Endothelial cell of umbilical vein (primary cell): ENCODE measurements around the gene MYCT1. TPM values are rescaled to one million over a fixed set of nuclear protein-coding genes. Genes with fewer than 3 reads are reported as not detected.
"Not testable (repeated sequence)": the region's sequence is repeated elsewhere in the genome, so short reads cannot be mapped to it uniquely, and the experiment has no call there.

Experiments
- BruUV-seq: library from RNA; stranded (reverse); fragments of 400-500 nt; replicated peaks from 2 replicates; lab custom pipeline; 2021; lab: Mats Ljungman, UMichigan
- CTCF ChIA-PET: fragments of 300-600, 350-600 bp; sonication (Branson Sonifier 250); formaldehyde crosslinking; loops from one replicate; lab custom pipeline; 2021; ENCODE audit warnings: antibody characterized with exemption, inconsistent platforms; lab: Charles Lee
- POLR2A ChIA-PET: fragments of 300-600, 350-600 bp; sonication (Branson Sonifier 250); formaldehyde crosslinking; loops from one replicate; lab custom pipeline; 2021; ENCODE audit warnings: antibody characterized with exemption, inconsistent platforms; lab: Charles Lee
- DNase-seq: peaks from one replicate; pipeline ENCODE4 v3.0.0-alpha.2; 2011; ENCODE audit warnings: low read depth, low spot score
- FAIRE-seq: peaks from 2 replicates; lab custom pipeline; 2011; peaks lifted over from hg19 to GRCh38; lab: Jason Lieb, UNC
- H2AFZ ChIP-seq: 2 replicates; pipeline ENCODE4 v1.6.0; 2012; ENCODE audit warnings: low read depth, low read length, control low read depth, inconsistent platforms
- H3K27ac ChIP-seq: 2 replicates; pipeline ENCODE4 v1.5.1; 2011; ENCODE audit warnings: low read depth, mild to moderate bottlenecking, control low read depth, low read length, moderate library complexity; ENCODE audit not compliant: insufficient read depth
- H3K27me3 ChIP-seq, 2 experiments: 2 replicates each; pipeline versions ENCODE4 v1.6.0 to v1.6.1; 2011; ENCODE audit warnings: low read length in 2 of 2, mixed read lengths in 1 of 2; ENCODE audit not compliant: control insufficient read depth in 2 of 2, insufficient read depth in 2 of 2
- H3K36me3 ChIP-seq, 2 experiments: 2 replicates in 1 of 2; 3 replicates in 1 of 2; pipeline ENCODE4 v1.5.1; 2011; ENCODE audit warnings: low read length in 2 of 2, mild to moderate bottlenecking in 1 of 2, moderate library complexity in 1 of 2; ENCODE audit not compliant: control insufficient read depth in 2 of 2, insufficient read depth in 2 of 2; ENCODE audit errors: extremely low read depth in 1 of 2
- H3K4me1 ChIP-seq: 3 replicates; pipeline ENCODE4 v1.5.1; 2011; ENCODE audit warnings: mild to moderate bottlenecking, low read length; ENCODE audit not compliant: control insufficient read depth, insufficient read depth; ENCODE audit errors: extremely low read depth
- H3K4me2 ChIP-seq: 2 replicates; pipeline ENCODE4 v1.6.1; 2011; ENCODE audit warnings: low read length, control low read depth, mixed read lengths; ENCODE audit not compliant: insufficient read depth
- H3K4me3 ChIP-seq, 3 experiments: fragments of 200-600 bp in 1 of 3; sonication (generic), shearing (Covaris generic) in 1 of 3; replicated peaks in 1 of 3; 2 replicates each; pipeline ENCODE4 v1.5.1; 2011 to 2016; ENCODE audit warnings: control low read depth in 3 of 3, low read length in 3 of 3, mild to moderate bottlenecking in 2 of 3, inconsistent platforms in 1 of 3, low read depth in 1 of 3, moderate library complexity in 1 of 3; ENCODE audit not compliant: insufficient read depth in 1 of 3
- H3K79me2 ChIP-seq: 2 replicates; pipeline ENCODE4 v1.6.0; 2012; ENCODE audit warnings: low read length, inconsistent platforms; ENCODE audit not compliant: control insufficient read depth, insufficient read depth
- H3K9ac ChIP-seq: replicated peaks from 2 replicates; pipeline ENCODE3; 2011; ENCODE audit warnings: low read length, control low read depth; ENCODE audit not compliant: insufficient read depth; ENCODE audit errors: extremely low read depth
- H3K9me1 ChIP-seq: replicated peaks from 3 replicates; pipeline ENCODE4 v1.6.0; 2011; ENCODE audit warnings: mild to moderate bottlenecking, low read length; ENCODE audit not compliant: control insufficient read depth, insufficient read depth; ENCODE audit errors: extremely low read depth
- H3K9me3 ChIP-seq: replicated peaks from 2 replicates; pipeline ENCODE4 v1.5.1; 2012; ENCODE audit warnings: low read length, inconsistent platforms; ENCODE audit not compliant: control insufficient read depth, insufficient read depth
- H4K20me1 ChIP-seq: replicated peaks from 2 replicates; pipeline ENCODE3; 2011; ENCODE audit warnings: mild to moderate bottlenecking, low read length; ENCODE audit not compliant: control insufficient read depth, insufficient read depth; ENCODE audit errors: extremely low read depth
- EZH2 ChIP-seq: IDR thresholded peaks from 2 replicates; pipeline ENCODE4 v1.6.1; 2012; ENCODE audit warnings: borderline replicate concordance, low read depth, mild to moderate bottlenecking, moderate library complexity, low read length, inconsistent platforms; ENCODE audit not compliant: severe bottlenecking
- FOS ChIP-seq: IDR thresholded peaks from 2 replicates; pipeline ENCODE4 v1.6.1; 2011; ENCODE audit warnings: mild to moderate bottlenecking, low read length, moderate library complexity, borderline replicate concordance; ENCODE audit not compliant: insufficient read depth
- GATA2 ChIP-seq: IDR thresholded peaks from 2 replicates; pipeline ENCODE4 v1.7.0; 2011; ENCODE audit warnings: low read depth, mild to moderate bottlenecking, moderate library complexity, mixed read lengths, low read length; ENCODE audit not compliant: insufficient read length, insufficient read depth
- JUN ChIP-seq: IDR thresholded peaks from 2 replicates; pipeline ENCODE4 v1.6.1; 2011; ENCODE audit warnings: borderline replicate concordance, low read depth; ENCODE audit not compliant: insufficient read length, insufficient read depth
- MYC ChIP-seq: IDR thresholded peaks from one replicate; pipeline ENCODE4 v1.6.1; 2011; ENCODE audit warnings: mild to moderate bottlenecking, low read depth, low read length
- POLR2A ChIP-seq: IDR thresholded peaks from 2 replicates; pipeline ENCODE4 v1.6.1; 2012; ENCODE audit warnings: low read depth, mild to moderate bottlenecking, control low read depth, low read length
- POLR2AphosphoS5 ChIP-seq: IDR thresholded peaks from 2 replicates; pipeline ENCODE4 v1.6.1; 2012; ENCODE audit warnings: low read depth, mild to moderate bottlenecking, control low read depth, low read length, moderate library complexity; ENCODE audit not compliant: insufficient read depth
- dilution Hi-C: fragments of 300-500 bp; cut with MboI; formaldehyde crosslinking; loops from one replicate; pipeline ENCODE4 v1.15.0; 2019; ENCODE audit warnings: low sequenced_read_pairs; ENCODE audit not compliant: extremely low pct_ligation_motif_present
- intact Hi-C: fragments of 100-400 bp; cut with micrococcal nuclease; formaldehyde crosslinking; loops from one replicate; pipeline ENCODE4 v1.10.0; 2022
- polyA plus RNA-seq, 4 experiments: library from polyadenylated mRNA; depleted of rRNA in 3 of 4; stranded (reverse) in 3 of 4; unstranded in 1 of 4; fragments of >200 nt; gene quantifications; 2 replicates each; pipeline versions ENCODE4 v1.2.1 to v1.2.3, GENCODE V29; 2011 to 2012; ENCODE audit warnings: missing spikeins in 1 of 4
- total RNA-seq: library from RNA; stranded (reverse); gene quantifications from 2 replicates; pipeline ENCODE4 v1.2.3, GENCODE V29; 2021
- TF ChIP-seq, protein P1 (sequence below), 2 donors: IDR thresholded peaks; 1 replicate in 1 of 2; 2 replicates in 1 of 2; pipeline ENCODE4 v1.5.1; 2011; ENCODE audit warnings: low read length in 2 of 2, mild to moderate bottlenecking in 2 of 2, moderate library complexity in 2 of 2, control low read depth in 1 of 2, inconsistent platforms in 1 of 2, low read depth in 1 of 2; ENCODE audit not compliant: insufficient read depth in 1 of 2; ENCODE audit errors: extremely low read depth in 1 of 2
- TF ChIP-seq, protein P2 (sequence below): IDR thresholded peaks from 2 replicates; pipeline ENCODE4 v1.6.1; 2011; ENCODE audit not compliant: insufficient read depth, insufficient read length

Gene MYCT1
- total and polyA plus RNA-seq, 2 donors (not counting 3 experiments of a cell fraction or from before 2014, with no cell fraction given) = 110 to 119 TPM

DNA sequence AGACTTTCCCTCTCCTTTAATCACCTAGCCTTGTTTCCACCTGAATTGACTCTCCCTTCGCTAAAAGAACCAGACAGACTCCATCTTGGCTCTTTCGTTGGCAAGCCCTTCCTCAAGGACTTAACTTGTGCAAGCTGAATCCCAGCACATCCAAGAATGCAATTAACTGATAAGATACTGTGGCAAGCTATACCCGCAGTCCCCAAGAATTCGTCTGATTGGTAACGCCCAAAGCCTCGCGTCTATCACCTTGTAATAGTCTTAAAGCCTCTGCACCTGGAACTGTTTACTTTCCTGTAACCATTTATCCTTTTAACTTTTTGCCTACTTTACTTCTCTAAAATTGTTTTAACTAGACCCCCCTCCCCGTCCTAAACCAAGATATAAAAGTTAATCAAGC, 15.6 kb upstream of the MYCT1 start:
- no peaks in the 10 kb centered on the region for H3K79me2 ChIP-seq
- dilution Hi-C loops (no loop called here), intact Hi-C loops (no loop called here)
- ChIA-PET CTCF (interaction anchor here (1.0 to 1.6 kb wide), 2 partner anchors 9 to 15 kb away, joined by 4 read pairs; no protein-coding TSS in a partner anchor), POLR2A (no interaction called here)
- DNase-seq (no peak), FAIRE-seq (no peak)
- no peaks in the 10 kb centered on the region for H3K9me3 ChIP-seq
- H3K4me2 ChIP-seq = no peak overlapping the region
- H2AFZ ChIP-seq = no peak overlapping the region
- H3K9me1 ChIP-seq = no peaks in the 10 kb centered on the region
- BruUV-seq = no TSS peak
- H3K4me3 ChIP-seq = no peak overlapping the region
- H3K36me3 ChIP-seq = no peaks in the 10 kb centered on the region
- TF ChIP-seq GATA2 = no peak
- no peak for TF ChIP-seq FOS
- TF ChIP-seq, protein P1, sequence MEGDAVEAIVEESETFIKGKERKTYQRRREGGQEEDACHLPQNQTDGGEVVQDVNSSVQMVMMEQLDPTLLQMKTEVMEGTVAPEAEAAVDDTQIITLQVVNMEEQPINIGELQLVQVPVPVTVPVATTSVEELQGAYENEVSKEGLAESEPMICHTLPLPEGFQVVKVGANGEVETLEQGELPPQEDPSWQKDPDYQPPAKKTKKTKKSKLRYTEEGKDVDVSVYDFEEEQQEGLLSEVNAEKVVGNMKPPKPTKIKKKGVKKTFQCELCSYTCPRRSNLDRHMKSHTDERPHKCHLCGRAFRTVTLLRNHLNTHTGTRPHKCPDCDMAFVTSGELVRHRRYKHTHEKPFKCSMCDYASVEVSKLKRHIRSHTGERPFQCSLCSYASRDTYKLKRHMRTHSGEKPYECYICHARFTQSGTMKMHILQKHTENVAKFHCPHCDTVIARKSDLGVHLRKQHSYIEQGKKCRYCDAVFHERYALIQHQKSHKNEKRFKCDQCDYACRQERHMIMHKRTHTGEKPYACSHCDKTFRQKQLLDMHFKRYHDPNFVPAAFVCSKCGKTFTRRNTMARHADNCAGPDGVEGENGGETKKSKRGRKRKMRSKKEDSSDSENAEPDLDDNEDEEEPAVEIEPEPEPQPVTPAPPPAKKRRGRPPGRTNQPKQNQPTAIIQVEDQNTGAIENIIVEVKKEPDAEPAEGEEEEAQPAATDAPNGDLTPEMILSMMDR (IDR thresholded peaks at IDR 0.05; ENCODE audit: extremely low read depth in 1 of 2, insufficient read depth in 1 of 2, low read depth in 1 of 2, low read length in 2 of 2) = no peak
- TF ChIP-seq MYC = no peak
- TF ChIP-seq JUN = no peak
- TF ChIP-seq, protein P2, sequence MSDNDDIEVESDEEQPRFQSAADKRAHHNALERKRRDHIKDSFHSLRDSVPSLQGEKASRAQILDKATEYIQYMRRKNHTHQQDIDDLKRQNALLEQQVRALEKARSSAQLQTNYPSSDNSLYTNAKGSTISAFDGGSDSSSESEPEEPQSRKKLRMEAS = no peak
- no peak for TF ChIP-seq POLR2A
- TF ChIP-seq POLR2AphosphoS5 = no peak
- TF ChIP-seq EZH2 = no peak
- no peak overlapping the region for H3K9ac ChIP-seq
- no peaks in the 10 kb centered on the region for H3K4me1 ChIP-seq
- no peaks in the 10 kb centered on the region for H3K27me3 ChIP-seq
- no peaks in the 10 kb centered on the region for H4K20me1 ChIP-seq
- no peak overlapping the region for H3K27ac ChIP-seq

DNA sequence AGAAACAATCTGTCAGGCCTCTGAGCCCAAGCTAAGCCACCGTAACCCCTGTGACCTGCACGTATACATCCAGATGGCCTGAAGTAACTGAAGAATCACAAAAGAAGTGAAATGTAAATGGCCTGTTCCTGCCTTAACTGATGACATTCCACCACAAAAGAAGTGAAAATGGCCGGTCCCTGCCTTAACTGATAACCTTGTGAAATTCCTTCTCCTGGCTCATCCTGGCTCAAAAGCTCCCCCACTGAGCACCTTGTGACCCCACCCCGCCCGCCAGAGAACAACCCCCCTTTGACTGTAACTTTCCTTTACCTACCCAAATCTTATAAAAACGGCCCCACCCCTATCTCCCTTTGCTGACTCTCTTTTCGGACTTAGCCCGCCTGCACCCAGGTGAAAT, 14.8 kb upstream of the MYCT1 start:
- H3K27me3 ChIP-seq, H3K9me1 ChIP-seq, intact Hi-C loops, BruUV-seq, H2AFZ ChIP-seq, DNase-seq, H3K4me3 ChIP-seq, H3K27ac ChIP-seq, H3K4me1 ChIP-seq, H3K79me2 ChIP-seq, FAIRE-seq, H3K9ac ChIP-seq, H4K20me1 ChIP-seq, H3K36me3 ChIP-seq, CTCF ChIA-PET, H3K9me3 ChIP-seq, POLR2A ChIA-PET, H3K4me2 ChIP-seq, dilution Hi-C loops: not testable (repeated sequence)
